Chondrocyte (in vitro differentiated cells): Measurements from ENCODE around the gene TMTC1. TPM values are rescaled to one million over a fixed set of nuclear protein-coding genes. Genes with fewer than 3 reads are reported as not detected.
"Not testable (repeated sequence)": the region's sequence is repeated elsewhere in the genome, so short reads cannot be mapped to it uniquely, and the experiment has no call there.

Experiments used
- DNase-seq: peaks from one replicate; pipeline ENCODE4 v3.0.0; 2021; ENCODE audit warnings: mixed read lengths, low spot score
- H3K27ac Mint-ChIP-seq: one replicate; pipeline ENCODE4 v1.8.0; 2021; ENCODE audit warnings: mild to moderate bottlenecking, moderate library complexity, mixed read lengths; ENCODE audit not compliant: unreplicated experiment
- H3K27me3 Mint-ChIP-seq: 2 replicates; pipeline ENCODE4 v1.8.0; 2021; ENCODE audit warnings: low read depth, mixed read lengths
- H3K36me3 Mint-ChIP-seq: 2 replicates; pipeline ENCODE4 v1.8.0; 2021; ENCODE audit warnings: low read depth, mixed read lengths
- H3K4me1 Mint-ChIP-seq: 2 replicates; pipeline ENCODE4 v1.8.0; 2021; ENCODE audit warnings: low read depth, mild to moderate bottlenecking, mixed read lengths
- H3K4me3 Mint-ChIP-seq: one replicate; pipeline ENCODE4 v1.8.0; 2021; ENCODE audit warnings: mild to moderate bottlenecking, moderate library complexity, mixed read lengths; ENCODE audit not compliant: unreplicated experiment
- H3K9me3 Mint-ChIP-seq: 2 replicates; pipeline ENCODE4 v1.8.0; 2021; ENCODE audit warnings: low read depth, mixed read lengths
- CTCF ChIP-seq: fragments of 200-600 bp; sonication (generic); IDR thresholded peaks from 2 replicates; pipeline ENCODE4 v1.5.0; 2021; ENCODE audit warnings: antibody characterized with exemption, mild to moderate bottlenecking, moderate library complexity
- total RNA-seq: library from RNA; stranded (reverse); gene quantifications from 3 replicates; pipeline ENCODE4 v1.2.1, GENCODE V29; 2021

TMTC1 gene
- total RNA-seq, 1 donor from 2014 or later: 25.2 TPM

- no peak overlapping the region for H3K4me3 Mint-ChIP-seq
- no peak for DNase-seq
- no peak for TF ChIP-seq CTCF
- no peaks in the 10 kb centered on the region for H3K27me3 Mint-ChIP-seq
- H3K4me1 Mint-ChIP-seq: peaks cover 23% of the 10 kb centered on the region
- peaks cover 3% of the 10 kb centered on the region for H3K9me3 Mint-ChIP-seq
- peaks cover 5% of the 10 kb centered on the region for H3K36me3 Mint-ChIP-seq
- H3K27ac Mint-ChIP-seq: no peak overlapping the region
These were observed 145.2 kb downstream of the TMTC1 start for GRCh38 chr12:29638528-29638927.

DNA sequence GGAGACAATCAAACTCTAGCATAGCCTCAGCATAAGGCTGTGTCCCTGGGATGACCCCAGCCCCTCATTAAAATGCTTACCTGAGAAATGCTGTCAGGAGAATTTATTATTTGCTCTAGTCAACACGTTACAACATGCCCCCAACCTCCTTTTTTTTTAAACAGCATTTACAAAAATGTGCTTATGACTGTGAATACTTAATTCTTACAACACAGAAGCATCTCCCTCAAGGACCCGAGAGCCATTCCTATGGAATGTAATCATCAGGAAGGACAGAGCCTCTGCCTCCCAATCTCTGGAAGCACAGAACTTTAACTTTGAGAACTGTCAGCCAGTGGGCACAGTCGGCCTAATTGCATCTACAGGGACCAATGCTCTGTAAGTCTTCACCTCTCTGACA, 149.7 kb downstream of the TMTC1 start:
- H3K9me3 Mint-ChIP-seq: peaks cover 6% of the 10 kb centered on the region
- H3K27me3 Mint-ChIP-seq: no peaks in the 10 kb centered on the region
- peaks cover 18% of the 10 kb centered on the region for H3K36me3 Mint-ChIP-seq
- TF ChIP-seq CTCF: no peak
- no peak for DNase-seq
- no peak overlapping the region for H3K27ac Mint-ChIP-seq
- peaks cover 6% of the 10 kb centered on the region for H3K4me1 Mint-ChIP-seq
- H3K4me3 Mint-ChIP-seq: no peak overlapping the region

- not testable (repeated sequence) for H3K9me3 Mint-ChIP-seq, H3K27me3 Mint-ChIP-seq, DNase-seq, H3K4me1 Mint-ChIP-seq, H3K27ac Mint-ChIP-seq, H3K4me3 Mint-ChIP-seq
- peaks cover 15% of the 10 kb centered on the region for H3K36me3 Mint-ChIP-seq
These were observed 153.6 kb downstream of the TMTC1 start for GRCh38 chr12:29630164-29630563.

DNA sequence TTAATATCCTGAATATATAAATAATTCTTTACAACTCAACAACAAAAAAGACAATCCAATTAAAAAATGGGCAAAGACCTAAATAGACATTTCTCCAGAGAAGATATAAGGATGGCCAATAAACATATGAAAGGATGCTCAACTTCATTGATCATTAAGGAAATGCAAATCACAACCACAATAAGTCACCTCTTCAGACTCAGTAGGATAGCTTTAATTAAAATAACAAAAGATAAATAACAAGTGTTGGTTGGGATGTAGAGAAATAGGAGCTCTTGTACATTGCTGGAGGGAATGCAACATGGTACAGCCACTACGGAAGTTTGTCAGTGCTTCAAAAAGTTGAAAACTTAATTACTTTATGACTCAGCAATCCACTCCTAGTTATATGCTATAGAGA, 156.5 kb downstream of the TMTC1 start:
- DNase-seq: no peak
- Mint-ChIP-seq H3K27ac (no peak overlapping the region), H3K4me3 (no peak overlapping the region), H3K36me3 (peaks cover 14% of the 10 kb centered on the region), H3K9me3 (peaks cover 10% of the 10 kb centered on the region), H3K4me1 (no peaks in the 10 kb centered on the region), H3K27me3 (no peaks in the 10 kb centered on the region)
- TF ChIP-seq CTCF: no peak

DNA sequence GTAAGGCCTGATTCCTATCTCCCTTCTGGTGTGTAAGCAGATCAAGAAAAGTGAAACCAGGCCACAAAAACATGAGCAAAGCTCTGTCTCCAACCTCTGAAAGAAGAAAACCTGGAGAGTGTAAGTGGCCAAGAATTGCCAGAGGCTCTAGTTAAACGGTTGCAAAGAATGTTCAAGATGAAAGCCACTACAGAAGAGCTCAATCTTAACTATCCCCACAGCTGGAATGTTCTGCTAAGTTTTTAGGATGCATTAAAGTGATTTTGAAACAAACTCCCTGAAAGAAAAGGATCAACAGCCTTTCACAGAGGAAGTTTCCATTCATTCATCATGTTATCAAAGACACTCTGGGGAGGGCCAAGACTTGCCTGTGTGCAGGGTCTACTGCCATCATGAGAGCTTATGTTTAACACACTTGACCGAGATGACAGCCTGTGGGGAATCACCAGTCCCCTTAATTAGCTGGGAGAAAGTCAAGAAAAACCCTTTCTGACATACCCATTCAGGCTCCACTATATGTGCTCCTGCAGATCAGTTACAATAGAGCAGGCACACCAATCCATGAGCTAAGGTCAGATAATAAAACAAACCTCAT, 158.3 kb downstream of the TMTC1 start:
- Mint-ChIP-seq H3K4me1 (no peaks in the 10 kb centered on the region), H3K4me3 (no peak overlapping the region), H3K9me3 (peaks cover 9% of the 10 kb centered on the region), H3K27ac (no peak overlapping the region), H3K27me3 (no peaks in the 10 kb centered on the region), H3K36me3 (peaks cover 13% of the 10 kb centered on the region)
- no peak for DNase-seq
- TF ChIP-seq CTCF: no peak

- Mint-ChIP-seq H3K4me1 (peaks cover 7% of the 10 kb centered on the region), H3K27ac (no peak overlapping the region), H3K36me3 (peaks cover 11% of the 10 kb centered on the region), H3K27me3 (no peaks in the 10 kb centered on the region), H3K9me3 (peaks cover 2% of the 10 kb centered on the region), H3K4me3 (no peak overlapping the region)
- TF ChIP-seq CTCF: no peak
- DNase-seq: no peak
These were observed 161.5 kb downstream of the TMTC1 start for GRCh38 chr12:29622251-29622650.
